Neural cell (in vitro differentiated cells): ENCODE results near the gene LYVE1. TPM values are rescaled to one million over a fixed set of nuclear protein-coding genes. Genes with fewer than 3 reads are reported as not detected.

Source experiments
- H2AFZ ChIP-seq: fragments of 200-600, 300-800 bp; sonication (generic), shearing (Covaris generic); 2 replicates; pipeline ENCODE4 v1.6.0; 2014; ENCODE audit warnings: low read depth, mild to moderate bottlenecking, antibody characterized with exemption, low read length, moderate library complexity
- H3F3A ChIP-seq: fragments of 200-600 bp; shearing (Covaris generic); 2 replicates; pipeline ENCODE4 v1.6.1; 2016; ENCODE audit warnings: mild to moderate bottlenecking, moderate library complexity, mixed read lengths, antibody characterized with exemption, low read length; ENCODE audit not compliant: insufficient read depth, poor library complexity, severe bottlenecking
- H3K27ac ChIP-seq: fragments of 200-600, 300-800 bp; sonication (generic), shearing (Covaris generic); 2 replicates; pipeline ENCODE4 v1.5.1; 2014; ENCODE audit warnings: mild to moderate bottlenecking, low read length, moderate library complexity
- H3K27me3 ChIP-seq: fragments of 300-800, 200-600 bp; sonication (generic), shearing (Covaris generic); 2 replicates; pipeline ENCODE4 v1.6.0; 2014; ENCODE audit warnings: mild to moderate bottlenecking, low read depth, low read length, moderate library complexity; ENCODE audit not compliant: insufficient read depth
- H3K36me3 ChIP-seq: fragments of 300-800, 200-600 bp; sonication (generic), shearing (Covaris generic); 2 replicates; pipeline ENCODE4 v1.5.1; 2014; ENCODE audit warnings: mild to moderate bottlenecking, antibody characterized with exemption, low read length, moderate library complexity; ENCODE audit not compliant: insufficient read depth
- H3K4me2 ChIP-seq: fragments of 300-800, 200-600 bp; sonication (generic), shearing (Covaris generic); 2 replicates; pipeline ENCODE4 v1.6.0; 2014; ENCODE audit warnings: mild to moderate bottlenecking, low read length
- H3K4me3 ChIP-seq: fragments of 300-800, 200-600 bp; sonication (generic), shearing (Covaris generic); 2 replicates; pipeline ENCODE4 v1.5.1; 2014; ENCODE audit warnings: mild to moderate bottlenecking, low read length, moderate library complexity
- H3K79me2 ChIP-seq: fragments of 200-600 bp; shearing (Covaris generic); replicated peaks from 2 replicates; pipeline ENCODE4 v1.6.0; 2014; ENCODE audit warnings: mild to moderate bottlenecking, low read length, moderate library complexity; ENCODE audit not compliant: insufficient read depth
- H3K9ac ChIP-seq: fragments of 300-800, 200-600 bp; sonication (generic), shearing (Covaris generic); 2 replicates; pipeline ENCODE4 v1.6.1; 2016; ENCODE audit warnings: mild to moderate bottlenecking, low read length, mixed read lengths
- H3K9me2 ChIP-seq: fragments of 200-600 bp; shearing (Covaris generic); 2 replicates; pipeline ENCODE4 v1.6.1; 2016; ENCODE audit warnings: mild to moderate bottlenecking, low read length, mixed read lengths; ENCODE audit not compliant: insufficient read depth
- H3K9me3 ChIP-seq: fragments of 200-600, 300-800 bp; sonication (generic), shearing (Covaris generic); 2 replicates; pipeline ENCODE4 v1.6.1; 2016; ENCODE audit warnings: mild to moderate bottlenecking, mixed run types, low read length, moderate library complexity, mixed read lengths
- H4K20me1 ChIP-seq: fragments of 200-600 bp; shearing (Covaris generic); 2 replicates; pipeline ENCODE4 v1.6.1; 2016; ENCODE audit warnings: mild to moderate bottlenecking, mixed run types; ENCODE audit not compliant: insufficient read depth
- EP300 ChIP-seq: fragments of 450-650 bp; conservative IDR thresholded peaks from 2 replicates; pipeline ENCODE4 v1.6.1; 2014; ENCODE audit warnings: antibody characterized with exemption, mild to moderate bottlenecking, moderate library complexity; ENCODE audit not compliant: poor library complexity, severe bottlenecking
- EZH2 ChIP-seq: fragments of 200-600, 300-800 bp; shearing (Covaris generic), sonication (generic); IDR thresholded peaks from 2 replicates; pipeline ENCODE4 v1.6.1; 2014; ENCODE audit warnings: antibody characterized with exemption, low read length, borderline replicate concordance, mild to moderate bottlenecking; ENCODE audit not compliant: insufficient read depth, poor library complexity, severe bottlenecking
- MXI1 ChIP-seq: fragments of 450-650 bp; conservative IDR thresholded peaks from 2 replicates; pipeline ENCODE4 v1.6.1; 2014; ENCODE audit warnings: antibody characterized with exemption, mild to moderate bottlenecking; ENCODE audit not compliant: poor library complexity, severe bottlenecking
- POLR2AphosphoS5 ChIP-seq: IDR thresholded peaks from 2 replicates; pipeline ENCODE4 v1.6.1; 2012
- RAD21 ChIP-seq: fragments of 450-650 bp; conservative IDR thresholded peaks from 2 replicates; pipeline ENCODE4 v1.6.1; 2014; ENCODE audit warnings: antibody characterized with exemption, mild to moderate bottlenecking, moderate library complexity
- SMC3 ChIP-seq: fragments of 450-650 bp; conservative IDR thresholded peaks from 2 replicates; pipeline ENCODE4 v1.6.1; 2014; ENCODE audit warnings: antibody characterized with exemption, mild to moderate bottlenecking, moderate library complexity; ENCODE audit not compliant: poor library complexity
- TAF1 ChIP-seq: IDR thresholded peaks from 2 replicates; pipeline ENCODE4 v1.6.1; 2012; ENCODE audit warnings: low read depth
- polyA plus RNA-seq: library from polyadenylated mRNA; depleted of rRNA; stranded (reverse); fragments of >200 nt; gene quantifications from 2 replicates; pipeline ENCODE4 v1.2.3, GENCODE V29; 2014
- TF ChIP-seq, protein P1 (sequence below): IDR thresholded peaks from 2 replicates; pipeline ENCODE4 v1.6.1; 2012; ENCODE audit warnings: borderline replicate concordance
- TF ChIP-seq, protein P2 (sequence below): fragments of 450-650 bp; IDR thresholded peaks from 2 replicates; pipeline ENCODE4 v1.5.1; 2014; ENCODE audit warnings: antibody characterized with exemption, mild to moderate bottlenecking, moderate library complexity; ENCODE audit not compliant: poor library complexity, severe bottlenecking

The LYVE1 gene
- polyA plus RNA-seq, 1 donor from 2014 or later: not detected

GRCh38 chr11:10561043-10561818, 7.2 kb downstream of the LYVE1 start:
- Histone ChIP-seq H3K36me3 (no peaks in the 10 kb centered on the region), H3K27me3 (no peaks in the 10 kb centered on the region), H2AFZ (no peak overlapping the region), H3K9me2 (no peaks in the 10 kb centered on the region), H3K79me2 (no peaks in the 10 kb centered on the region), H3F3A (no peaks in the 10 kb centered on the region), H3K9ac (no peak overlapping the region), H3K27ac (no peak overlapping the region), H3K9me3 (no peaks in the 10 kb centered on the region), H3K4me2 (no peak overlapping the region), H4K20me1 (no peaks in the 10 kb centered on the region), H3K4me3 (no peak overlapping the region)
- TF ChIP-seq POLR2AphosphoS5: no peak

DNA sequence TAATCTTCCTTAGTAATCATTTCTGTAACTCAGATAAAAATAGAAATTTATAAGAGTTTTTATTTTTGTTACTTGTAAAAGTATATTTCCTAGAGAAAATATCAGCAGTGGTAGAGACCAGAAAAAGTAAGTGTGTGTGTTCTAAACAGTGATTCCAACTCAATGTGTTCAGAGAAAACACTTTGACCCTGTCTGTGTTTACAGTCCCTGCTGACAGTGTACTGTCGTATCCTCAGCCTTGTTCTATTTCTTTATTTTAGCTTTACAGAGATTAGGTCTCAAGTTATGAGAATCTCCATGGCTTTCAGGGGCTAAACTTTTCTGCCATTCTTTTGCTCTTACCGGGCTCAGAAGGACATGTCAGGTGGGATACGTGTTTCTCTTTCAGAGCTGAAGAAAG, 10.2 kb downstream of the LYVE1 start:
- Histone ChIP-seq H3K9me3 (no peaks in the 10 kb centered on the region), H3K4me2 (no peak overlapping the region), H3K27me3 (no peaks in the 10 kb centered on the region), H2AFZ (no peak overlapping the region), H3F3A (no peaks in the 10 kb centered on the region), H3K36me3 (no peaks in the 10 kb centered on the region), H4K20me1 (no peaks in the 10 kb centered on the region), H3K9me2 (no peaks in the 10 kb centered on the region), H3K79me2 (no peaks in the 10 kb centered on the region), H3K9ac (no peak overlapping the region), H3K27ac (no peak overlapping the region), H3K4me3 (no peak overlapping the region)
- TF ChIP-seq MXI1: no peak
- TF ChIP-seq EZH2: no peak
- no peak for TF ChIP-seq SMC3
- TF ChIP-seq, protein P1, sequence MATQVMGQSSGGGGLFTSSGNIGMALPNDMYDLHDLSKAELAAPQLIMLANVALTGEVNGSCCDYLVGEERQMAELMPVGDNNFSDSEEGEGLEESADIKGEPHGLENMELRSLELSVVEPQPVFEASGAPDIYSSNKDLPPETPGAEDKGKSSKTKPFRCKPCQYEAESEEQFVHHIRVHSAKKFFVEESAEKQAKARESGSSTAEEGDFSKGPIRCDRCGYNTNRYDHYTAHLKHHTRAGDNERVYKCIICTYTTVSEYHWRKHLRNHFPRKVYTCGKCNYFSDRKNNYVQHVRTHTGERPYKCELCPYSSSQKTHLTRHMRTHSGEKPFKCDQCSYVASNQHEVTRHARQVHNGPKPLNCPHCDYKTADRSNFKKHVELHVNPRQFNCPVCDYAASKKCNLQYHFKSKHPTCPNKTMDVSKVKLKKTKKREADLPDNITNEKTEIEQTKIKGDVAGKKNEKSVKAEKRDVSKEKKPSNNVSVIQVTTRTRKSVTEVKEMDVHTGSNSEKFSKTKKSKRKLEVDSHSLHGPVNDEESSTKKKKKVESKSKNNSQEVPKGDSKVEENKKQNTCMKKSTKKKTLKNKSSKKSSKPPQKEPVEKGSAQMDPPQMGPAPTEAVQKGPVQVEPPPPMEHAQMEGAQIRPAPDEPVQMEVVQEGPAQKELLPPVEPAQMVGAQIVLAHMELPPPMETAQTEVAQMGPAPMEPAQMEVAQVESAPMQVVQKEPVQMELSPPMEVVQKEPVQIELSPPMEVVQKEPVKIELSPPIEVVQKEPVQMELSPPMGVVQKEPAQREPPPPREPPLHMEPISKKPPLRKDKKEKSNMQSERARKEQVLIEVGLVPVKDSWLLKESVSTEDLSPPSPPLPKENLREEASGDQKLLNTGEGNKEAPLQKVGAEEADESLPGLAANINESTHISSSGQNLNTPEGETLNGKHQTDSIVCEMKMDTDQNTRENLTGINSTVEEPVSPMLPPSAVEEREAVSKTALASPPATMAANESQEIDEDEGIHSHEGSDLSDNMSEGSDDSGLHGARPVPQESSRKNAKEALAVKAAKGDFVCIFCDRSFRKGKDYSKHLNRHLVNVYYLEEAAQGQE: no peak
- TF ChIP-seq, protein P2, sequence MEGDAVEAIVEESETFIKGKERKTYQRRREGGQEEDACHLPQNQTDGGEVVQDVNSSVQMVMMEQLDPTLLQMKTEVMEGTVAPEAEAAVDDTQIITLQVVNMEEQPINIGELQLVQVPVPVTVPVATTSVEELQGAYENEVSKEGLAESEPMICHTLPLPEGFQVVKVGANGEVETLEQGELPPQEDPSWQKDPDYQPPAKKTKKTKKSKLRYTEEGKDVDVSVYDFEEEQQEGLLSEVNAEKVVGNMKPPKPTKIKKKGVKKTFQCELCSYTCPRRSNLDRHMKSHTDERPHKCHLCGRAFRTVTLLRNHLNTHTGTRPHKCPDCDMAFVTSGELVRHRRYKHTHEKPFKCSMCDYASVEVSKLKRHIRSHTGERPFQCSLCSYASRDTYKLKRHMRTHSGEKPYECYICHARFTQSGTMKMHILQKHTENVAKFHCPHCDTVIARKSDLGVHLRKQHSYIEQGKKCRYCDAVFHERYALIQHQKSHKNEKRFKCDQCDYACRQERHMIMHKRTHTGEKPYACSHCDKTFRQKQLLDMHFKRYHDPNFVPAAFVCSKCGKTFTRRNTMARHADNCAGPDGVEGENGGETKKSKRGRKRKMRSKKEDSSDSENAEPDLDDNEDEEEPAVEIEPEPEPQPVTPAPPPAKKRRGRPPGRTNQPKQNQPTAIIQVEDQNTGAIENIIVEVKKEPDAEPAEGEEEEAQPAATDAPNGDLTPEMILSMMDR: no peak
- TF ChIP-seq POLR2AphosphoS5: no peak
- TF ChIP-seq TAF1: no peak
- no peak for TF ChIP-seq RAD21
- no peak for TF ChIP-seq EP300
